Measurements from ENCODE around the gene PPP6R3.

Gene PPP6R3

DNA sequence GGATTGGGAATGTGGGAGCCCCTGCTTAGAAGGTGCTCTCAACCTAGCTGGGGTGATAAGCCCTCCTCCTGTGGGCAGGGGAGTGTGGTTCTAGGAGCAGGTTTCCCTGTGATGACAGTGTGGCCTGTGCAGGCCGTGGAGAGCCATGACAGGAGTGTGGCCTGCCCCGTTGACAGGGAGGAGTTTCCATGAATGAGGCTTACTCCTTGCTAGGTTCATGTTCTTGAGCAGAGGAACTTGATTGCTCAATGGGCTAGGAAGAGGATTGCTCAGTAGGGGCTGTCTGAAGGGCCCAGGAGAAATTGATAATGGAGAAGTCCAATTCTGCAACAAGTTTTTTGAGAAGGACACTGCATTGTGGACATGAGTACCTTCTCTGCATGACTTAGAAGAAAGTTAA is 92.0 kb downstream of the PPP6R3 start:
- no peak for DNase-seq (ENCODE audit: low read depth in 2 of 2)

DNA sequence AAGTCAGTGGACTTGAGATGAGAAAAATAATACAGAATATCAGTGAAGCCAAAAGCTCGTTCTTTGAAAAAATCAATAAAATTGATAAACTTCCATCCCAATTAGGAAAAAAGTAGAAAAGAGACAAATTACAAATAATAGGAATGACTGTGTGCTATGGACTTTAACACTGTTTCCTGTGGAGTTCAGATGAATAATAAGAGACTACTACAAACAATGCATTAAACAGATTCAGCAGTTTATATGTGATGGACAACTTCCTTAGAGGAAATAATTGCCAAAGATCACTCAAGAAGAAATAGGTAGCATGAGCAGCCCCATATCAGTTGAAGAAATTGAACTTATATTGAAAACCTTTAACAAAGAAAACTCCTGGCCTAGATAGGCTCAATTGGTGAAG is 99.7 kb downstream of the PPP6R3 start:
- DNase-seq (ENCODE audit: low read depth in 2 of 2) = no peak

DNA sequence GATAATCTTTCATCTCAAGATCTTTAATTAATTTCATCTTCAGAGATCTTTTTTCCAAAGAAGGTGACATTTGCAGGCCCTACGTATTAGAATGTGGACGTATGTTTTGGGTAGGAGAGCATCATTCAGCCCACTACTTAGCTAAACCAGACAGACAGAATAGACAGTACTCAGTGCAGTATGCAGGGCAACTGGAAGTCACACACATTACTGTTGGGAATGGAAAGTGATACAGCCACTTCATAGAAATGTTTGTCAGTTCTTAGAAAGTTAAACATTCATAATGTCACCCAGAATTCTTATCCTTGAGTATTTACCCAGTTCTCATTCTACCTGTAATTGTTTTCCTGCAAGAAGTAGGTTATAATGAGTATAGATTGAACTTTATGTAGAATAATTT is 102.9 kb downstream of the PPP6R3 start:
- no peak for DNase-seq (ENCODE audit: low read depth in 2 of 2)

DNA sequence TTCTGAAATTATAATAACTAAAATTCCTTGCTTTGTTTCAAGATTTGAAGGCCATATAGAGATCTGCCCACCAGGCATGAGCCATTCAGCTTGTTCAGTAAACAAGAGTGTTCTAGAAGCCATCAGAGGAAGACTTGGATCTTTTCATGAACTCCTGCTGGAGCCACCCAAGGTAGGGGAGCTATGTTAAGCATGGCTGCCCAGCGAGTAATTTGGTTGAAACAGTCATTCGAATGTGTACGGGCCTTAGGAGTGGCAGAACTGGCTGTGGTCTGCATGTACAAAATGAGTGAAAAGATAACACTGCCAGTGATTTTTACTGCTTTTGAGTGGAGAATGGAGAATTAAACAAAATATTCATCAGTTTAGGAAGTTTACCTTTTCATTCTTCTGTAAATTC is 103.7 kb downstream of the PPP6R3 start:
- no peak for DNase-seq (ENCODE audit: low read depth in 2 of 2)

DNA sequence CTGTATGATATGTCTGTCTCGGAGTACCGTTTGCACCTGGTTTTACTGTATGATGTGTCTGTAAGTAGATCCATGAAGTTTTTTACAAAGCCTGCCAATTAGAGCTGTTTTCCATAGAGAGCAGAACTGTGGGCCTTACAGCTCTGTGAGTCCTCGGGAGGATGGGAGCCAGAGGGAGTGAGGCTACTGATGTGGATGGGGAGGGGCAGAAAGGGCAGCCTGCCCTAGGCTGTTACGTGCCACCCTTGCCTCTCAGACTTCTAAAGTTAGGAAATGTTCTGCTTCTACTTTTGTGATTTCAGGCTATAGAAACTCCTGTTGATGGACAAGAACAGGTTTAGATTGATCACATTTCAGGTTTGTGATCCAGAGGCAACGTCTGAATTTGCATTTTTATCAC is 105.2 kb downstream of the PPP6R3 start:
- DNase-seq (ENCODE audit: low read depth in 2 of 2) = no peak

DNA sequence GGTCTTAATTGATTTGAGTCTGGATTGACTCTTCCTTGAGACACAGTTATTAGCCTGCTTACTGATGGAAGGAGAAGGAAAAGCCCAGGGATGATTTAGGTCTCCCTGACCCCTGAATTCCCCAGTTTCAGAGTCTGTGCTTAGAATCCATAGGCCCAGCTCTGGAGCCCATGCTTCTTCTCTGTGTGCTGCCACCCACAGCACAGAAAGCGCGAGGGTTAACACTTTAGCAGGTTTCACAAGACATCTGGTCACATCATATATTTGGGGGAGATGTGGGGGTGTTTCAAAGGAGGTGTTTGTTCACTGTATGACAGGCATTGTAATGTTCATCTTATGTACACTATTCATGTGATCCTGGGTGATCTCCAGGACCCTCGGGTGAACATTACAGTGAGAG is 107.0 kb downstream of the PPP6R3 start:
- no peak for DNase-seq (ENCODE audit: low read depth in 2 of 2)

DNA sequence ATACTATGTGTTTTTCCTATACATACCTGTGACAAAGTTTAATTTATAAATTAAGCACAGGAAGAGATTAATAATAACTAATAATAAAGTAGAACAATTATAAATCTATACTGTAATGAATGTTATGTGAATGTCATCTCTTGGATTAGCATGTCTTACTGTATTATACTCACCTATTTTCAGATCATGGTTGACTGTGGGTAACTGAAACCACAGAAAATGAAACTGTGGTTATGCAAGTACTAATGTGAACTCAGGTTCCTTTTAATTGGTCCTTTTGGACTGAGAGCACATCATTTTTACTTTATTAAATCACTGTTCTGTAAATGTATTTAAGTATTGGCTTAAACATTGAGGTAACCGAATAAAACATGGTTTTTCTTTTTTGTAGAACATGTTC is 108.8 kb downstream of the PPP6R3 start:
- DNase-seq (ENCODE audit: low read depth in 2 of 2) = no peak

DNA sequence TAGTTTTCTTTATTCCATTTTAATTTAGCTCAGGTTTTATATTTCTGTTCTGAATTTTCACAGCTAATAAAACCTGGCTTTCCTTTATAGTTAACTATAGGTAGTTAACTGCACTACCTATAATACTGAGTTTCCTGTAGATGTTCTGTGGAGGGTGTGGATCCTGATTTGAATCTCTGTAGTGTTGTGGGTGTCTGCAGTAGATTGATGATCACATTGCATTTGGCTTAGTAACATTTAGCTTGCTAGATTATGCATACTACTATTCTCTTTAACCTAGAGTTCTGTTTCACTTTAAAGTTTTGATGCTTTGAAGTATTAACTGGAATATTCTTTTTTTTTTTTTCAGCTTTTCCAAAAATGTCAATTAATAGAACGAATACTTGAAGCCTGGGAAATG is 110.1 kb downstream of the PPP6R3 start:
- DNase-seq (ENCODE audit: low read depth in 2 of 2) = no peak

DNA sequence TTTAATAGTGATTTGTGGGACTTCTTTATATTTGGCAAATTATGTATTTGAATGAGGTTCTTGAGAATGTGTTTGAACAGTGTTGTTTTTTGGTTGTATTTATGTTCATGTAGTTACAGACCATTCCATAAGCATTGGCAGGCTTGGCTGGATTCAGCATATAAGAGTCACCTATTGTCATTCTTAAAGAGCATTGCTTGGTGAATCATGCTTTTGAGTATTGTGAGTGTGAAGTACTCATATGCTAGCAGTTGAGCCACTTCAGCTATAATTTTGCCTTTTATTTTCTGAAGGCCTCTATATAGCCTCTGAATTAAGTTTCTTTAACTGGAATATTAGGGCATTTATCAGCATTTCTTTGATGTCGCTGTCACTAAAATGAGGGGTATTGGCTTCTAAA is 113.8 kb downstream of the PPP6R3 start:
- DNase-seq (ENCODE audit: low read depth in 2 of 2) = no peak

DNA sequence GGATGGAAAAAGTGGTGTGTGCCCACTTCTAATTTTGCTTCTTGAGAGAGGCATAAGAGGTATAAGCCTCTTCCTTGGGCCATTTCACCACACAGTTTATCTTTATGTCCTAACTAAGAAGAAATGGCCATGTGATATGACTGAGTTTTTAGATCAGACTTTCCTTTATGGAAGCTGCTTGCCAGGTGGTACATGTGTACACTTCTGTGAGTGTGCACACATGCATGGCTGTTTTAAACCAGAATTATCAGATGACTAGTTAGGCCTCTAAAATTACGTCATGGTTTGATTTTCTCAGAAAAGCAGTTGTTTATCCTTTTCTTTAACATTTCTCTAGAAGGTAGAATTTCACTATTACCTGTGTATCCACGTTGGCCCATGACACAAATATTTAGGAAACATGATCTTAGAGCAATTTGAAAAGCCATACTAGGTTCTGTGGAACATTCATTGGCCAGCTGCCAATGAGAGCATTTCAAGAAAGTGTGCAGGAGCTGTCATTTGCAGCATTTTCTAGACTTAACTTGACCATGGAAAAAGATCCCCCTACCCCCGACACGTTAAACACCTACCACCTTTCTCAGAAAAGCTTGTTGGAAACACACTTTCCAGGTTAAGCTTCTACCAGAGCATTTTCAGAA is 114.6 kb downstream of the PPP6R3 start:
- DNase-seq (ENCODE audit: low read depth in 2 of 2) = no peak

DNA sequence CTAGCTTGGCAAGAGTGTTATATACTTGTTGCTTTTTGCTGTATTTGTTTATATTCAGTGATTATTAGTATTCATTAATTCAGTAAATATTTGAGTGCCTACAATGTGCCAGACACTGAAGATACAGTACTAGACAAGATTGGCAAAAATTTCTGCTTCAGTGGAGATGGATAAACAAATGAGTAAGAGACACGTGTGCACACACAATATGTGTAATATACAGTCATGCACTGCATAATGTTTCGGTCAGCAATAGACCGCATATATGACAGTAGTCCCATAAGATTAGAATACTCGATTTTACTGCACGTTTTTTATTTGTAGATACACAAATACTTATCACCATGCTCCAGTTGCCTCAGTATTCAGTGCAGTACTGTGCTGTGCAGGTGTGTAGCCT is 118.9 kb downstream of the PPP6R3 start:
- DNase-seq (ENCODE audit: low read depth in 2 of 2) = no peak

DNA sequence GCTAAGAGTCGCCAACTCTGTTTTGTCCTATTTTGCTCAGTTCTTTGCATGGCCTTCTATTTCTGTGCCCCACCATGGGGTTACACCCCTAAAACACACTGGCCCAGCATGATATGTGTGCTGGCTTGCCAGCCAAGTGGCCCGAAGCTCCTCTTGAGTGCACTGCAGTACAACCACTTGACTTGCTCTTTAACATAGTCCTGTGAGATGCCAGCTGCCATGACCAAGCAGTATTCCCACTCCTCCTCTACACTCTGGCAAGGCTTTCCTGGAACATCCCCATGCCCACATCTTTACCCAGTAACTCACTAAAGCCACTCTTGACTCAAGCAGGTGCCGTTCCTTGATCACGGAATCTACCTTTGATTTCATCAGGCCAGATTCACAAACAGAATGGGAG is 120.9 kb downstream of the PPP6R3 start:
- no peak for DNase-seq (ENCODE audit: low read depth in 2 of 2)

DNA sequence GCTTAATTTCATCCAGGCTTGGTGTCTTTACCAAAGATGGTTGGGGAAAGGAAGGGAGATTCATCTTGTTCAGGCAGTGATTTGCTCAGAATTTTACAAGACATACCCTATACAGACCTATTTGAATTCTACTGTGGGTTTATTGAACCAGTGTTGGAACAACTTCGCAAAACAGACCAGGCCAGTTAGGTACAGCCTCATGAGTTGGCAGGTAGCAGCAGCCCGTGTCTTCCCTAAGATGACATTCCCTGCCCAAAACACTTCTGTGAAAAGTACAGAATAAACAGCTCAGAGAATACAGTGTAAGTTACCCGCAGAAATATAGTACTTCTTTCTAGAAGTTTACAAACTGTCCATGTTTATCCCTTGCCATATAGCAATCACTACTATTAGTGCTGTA is 121.3 kb downstream of the PPP6R3 start:
- no peak for DNase-seq (ENCODE audit: low read depth in 2 of 2)

DNA sequence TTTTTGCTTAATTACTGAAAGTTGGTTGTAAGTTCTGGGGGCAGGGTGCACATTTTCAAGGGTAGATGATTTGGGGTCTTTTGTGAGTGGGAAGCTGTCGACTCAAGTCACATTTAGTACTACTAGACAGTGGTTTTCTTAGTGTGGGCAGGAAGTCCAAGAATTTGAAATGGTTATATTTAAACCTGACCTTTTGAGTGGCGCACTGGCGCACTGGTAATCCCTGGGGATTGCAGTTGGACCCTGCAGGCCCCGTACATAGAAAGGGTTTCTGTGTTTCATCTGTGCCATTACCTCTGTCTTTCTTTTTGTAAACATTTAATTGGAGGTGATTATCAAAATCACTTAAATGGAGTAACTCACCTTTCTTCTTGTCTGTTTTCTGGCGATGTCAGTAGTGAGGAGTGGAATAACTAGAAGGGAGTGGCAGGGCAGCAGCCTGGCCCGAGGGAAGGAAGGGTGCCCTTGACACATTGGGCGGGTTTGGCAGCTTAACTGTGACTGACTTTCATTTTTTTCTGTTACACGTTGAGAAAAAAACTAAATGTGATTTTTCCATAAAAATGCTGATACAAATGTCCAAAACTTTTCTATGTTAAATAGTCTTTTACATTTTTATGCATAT is 122.0 kb downstream of the PPP6R3 start:
- no peak for DNase-seq (ENCODE audit: low read depth in 2 of 2)

DNA sequence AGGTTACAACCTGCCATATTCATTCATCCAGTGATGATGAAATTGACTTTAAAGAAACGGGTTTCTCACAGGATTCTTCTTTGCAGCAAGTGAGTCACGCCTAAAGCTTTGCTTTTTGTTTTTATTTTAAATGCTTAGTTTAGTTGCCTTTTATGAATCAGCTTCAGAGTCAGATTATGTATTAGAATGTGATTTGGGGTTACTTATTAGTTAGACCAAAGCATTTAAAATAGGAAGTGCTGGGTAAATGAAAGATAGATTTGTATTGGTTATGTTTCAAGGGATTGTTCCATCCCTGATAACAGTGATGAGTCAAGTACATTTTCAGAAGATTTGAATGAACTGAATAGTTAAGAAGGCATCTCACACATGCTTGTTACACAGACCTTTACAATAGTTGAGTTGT is 122.5 kb downstream of the PPP6R3 start:
- DNase-seq (ENCODE audit: low read depth in 2 of 2) = no peak

DNA sequence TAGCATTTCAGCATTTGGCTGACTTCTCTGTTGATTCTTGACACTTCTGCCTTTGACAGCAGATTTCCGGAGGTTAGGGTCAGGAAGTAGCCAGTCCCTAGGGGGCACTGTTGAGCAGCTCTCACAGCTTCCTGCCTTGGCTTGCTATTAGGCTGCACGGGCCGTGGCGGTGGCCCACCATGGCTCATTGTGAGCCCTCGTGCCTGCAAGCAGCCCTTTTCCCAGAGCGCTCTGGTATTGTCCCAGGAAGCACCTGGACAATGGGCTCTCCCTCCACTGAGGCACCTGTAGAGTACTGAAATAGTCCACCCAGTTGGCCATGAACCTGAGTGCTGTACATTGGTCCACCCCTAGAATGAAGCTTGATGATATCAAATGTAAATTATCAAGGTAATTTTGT is 123.5 kb downstream of the PPP6R3 start:
- DNase-seq (ENCODE audit: low read depth in 2 of 2) = peak in 1 of 2 donors; percentile 36

DNA sequence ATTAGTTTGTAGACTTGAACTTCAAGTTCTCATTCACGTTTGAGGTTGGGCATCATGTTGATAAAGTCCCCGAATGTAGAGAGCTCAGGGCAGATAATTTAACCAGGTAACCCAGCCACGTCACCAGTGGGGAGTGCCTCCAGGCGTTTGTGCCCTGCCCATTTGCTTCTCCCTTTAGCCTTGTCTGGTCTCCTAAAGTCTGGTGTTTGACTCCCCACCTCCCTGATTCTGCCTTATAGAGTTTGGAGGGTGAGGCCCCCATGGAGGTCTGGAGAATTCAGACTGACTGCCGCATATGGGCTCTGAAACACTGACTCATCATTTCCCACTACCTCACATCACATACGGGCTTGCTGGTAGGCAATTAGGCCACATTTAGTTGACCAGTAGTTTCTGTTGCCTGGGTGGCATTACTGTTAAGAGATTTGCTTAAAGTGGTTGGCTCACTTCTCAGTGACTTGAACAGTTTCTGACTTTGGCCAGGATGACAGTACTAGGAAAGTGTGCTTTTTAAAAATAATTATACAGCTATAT is 124.5 kb downstream of the PPP6R3 start:
- no peak for DNase-seq (ENCODE audit: low read depth in 2 of 2)

DNA sequence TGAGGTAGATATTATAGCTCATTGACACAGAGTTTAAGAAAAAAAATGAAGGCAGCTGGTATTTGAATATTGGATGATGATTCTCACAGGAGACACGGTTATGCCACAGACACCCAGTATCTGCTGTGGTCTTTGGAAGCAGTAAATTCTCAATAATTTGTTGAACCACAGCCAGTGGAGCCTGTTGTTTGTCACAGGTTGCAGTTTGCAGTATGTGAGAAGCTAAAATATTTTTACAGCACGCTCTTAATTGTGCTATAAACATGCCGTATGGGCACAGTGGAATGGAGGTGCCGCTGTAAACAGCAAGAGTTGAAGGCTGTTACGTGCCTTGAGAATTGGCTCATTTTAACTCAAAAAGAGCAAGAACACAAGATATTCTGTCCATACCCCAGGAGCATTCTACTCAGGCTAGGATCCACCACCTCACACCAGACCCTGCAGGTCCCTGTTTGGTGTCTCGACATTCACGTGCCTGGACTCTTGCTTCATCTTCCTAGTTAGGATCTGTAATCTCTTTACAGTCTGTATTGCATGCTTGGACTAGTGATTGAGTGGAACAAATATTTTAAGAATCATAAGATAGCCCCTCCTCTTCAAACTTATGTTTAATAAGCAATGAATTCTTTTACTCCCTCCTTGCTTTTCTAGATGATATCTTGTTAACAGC is 129.1 kb downstream of the PPP6R3 start:
- DNase-seq (ENCODE audit: low read depth in 2 of 2) = no peak

DNA sequence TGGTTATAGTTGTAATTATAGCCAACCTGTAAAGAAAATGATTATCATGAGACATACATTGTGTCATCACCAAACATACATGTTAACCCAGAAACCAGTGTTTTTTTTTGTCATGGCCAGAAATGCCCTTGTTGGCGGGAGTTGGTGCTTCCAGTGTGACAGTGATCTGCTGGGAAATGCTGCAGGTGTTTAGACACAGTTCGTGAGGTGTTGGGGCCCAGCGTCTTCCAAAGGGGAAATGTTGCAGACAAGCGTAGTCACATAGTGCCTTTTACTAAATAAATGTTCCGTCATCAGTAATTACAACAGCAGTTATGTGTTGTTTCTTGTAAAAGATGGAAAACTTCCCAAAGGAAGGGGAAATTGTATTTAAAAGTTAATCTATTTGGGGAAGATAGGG is 131.2 kb downstream of the PPP6R3 start:
- DNase-seq (ENCODE audit: low read depth in 2 of 2) = no peak

DNA sequence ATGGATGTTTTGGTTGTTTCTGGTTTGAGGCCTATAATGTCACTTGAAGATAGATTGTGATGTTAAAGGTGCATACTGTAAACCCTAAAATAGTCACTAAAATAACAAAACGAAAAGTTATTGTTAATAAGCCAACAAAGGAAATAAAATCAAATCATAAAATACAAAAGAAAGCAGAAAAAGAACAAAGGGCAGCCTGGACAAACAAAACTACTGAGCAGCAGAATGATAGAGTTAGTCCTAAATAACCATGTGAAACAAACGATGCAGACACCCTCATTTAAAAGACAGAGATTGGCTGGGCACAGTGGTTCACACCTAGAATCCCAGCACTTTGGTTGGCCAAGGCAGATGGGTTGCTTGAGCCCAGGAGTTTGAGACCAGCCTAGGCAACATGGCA is 132.9 kb downstream of the PPP6R3 start:
- no peak for DNase-seq (ENCODE audit: low read depth in 2 of 2)

DNA sequence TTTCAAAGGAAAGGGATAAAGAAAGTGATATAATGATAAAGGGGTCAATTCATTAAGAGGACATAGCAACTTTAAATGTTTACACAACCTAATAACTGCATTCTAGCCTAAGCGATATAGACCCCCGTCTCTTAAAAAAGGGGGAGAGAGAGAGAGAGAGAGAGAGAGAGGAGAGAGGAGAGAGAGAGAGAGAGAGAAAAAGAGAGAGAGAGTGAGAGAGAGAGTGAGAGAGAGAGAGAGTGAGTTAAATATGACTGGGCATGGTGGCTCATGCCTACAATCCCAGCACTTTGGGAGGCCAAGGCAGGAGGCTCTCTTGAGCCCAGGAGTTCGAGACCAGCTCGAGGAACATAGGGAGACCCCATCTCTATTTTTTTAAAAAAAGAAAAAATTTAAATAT is 133.6 kb downstream of the PPP6R3 start:
- no peak for DNase-seq (ENCODE audit: low read depth in 2 of 2)

DNA sequence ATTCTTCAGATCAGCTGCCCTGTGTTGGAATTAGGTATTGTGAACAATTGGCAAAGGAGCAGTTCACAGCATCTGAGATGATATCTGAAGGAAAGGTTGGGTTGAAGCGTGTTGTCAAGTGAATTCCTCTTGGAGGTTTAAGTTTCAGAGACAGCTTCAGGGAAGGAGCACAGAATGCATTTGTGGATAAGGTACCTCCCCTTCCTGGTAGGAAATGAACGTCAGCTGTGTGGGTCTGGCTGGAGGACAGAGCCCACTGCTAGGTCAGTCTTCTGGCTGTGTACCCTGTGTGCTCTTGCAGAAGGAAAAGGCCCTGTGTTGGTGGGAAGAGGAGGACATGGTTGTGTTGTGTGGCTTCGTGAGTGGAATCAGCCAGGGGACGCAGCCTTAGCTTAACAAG is 135.7 kb downstream of the PPP6R3 start:
- no peak for DNase-seq (ENCODE audit: low read depth in 2 of 2)
